VCaP (cell line): ENCODE data around the gene EZR.

Source experiments
- H3K27ac ChIP-seq: fragments of 450-650 bp; 2 replicates; pipeline ENCODE4 v1.5.1; 2017
- CTCF ChIP-seq: fragments of 450-650 bp; conservative IDR thresholded peaks from 2 replicates; pipeline ENCODE4 v1.5.1; 2017; ENCODE audit warnings: mild to moderate bottlenecking, moderate library complexity

EZR gene

DNA sequence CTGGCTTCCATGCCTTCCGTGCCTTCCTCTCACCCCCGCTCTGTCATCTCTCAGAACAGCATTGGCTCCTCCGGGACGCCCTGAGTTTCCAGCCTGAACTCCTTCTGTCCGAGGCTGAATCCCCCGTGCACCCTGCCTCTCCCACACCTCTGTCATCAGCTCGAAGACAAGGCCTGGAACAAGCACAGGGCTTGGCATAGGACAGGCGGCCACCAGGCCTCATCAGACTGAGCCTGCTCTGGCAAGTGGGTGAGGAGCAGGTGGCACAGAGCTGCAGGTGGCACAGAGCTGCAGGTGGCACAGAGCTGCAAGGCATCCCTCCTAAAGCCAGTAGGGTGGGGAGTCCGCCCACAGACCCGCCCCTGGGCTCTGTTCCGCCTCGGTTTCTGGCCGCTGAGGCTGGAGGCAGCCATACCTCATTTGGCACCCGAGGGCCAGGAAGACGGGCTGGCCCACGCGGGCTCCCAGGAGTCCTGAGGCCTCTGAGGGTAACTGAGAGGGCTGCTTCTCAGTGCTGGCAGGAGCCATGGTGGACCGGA lies 60.2 kb downstream of the EZR start:
- TF ChIP-seq CTCF: no peak
- no peak overlapping the region for H3K27ac ChIP-seq

- TF ChIP-seq CTCF: no peak
- no peak overlapping the region for H3K27ac ChIP-seq
Measured at GRCh38 chr6:158758451-158758860, 60.7 kb downstream of the EZR start.

DNA sequence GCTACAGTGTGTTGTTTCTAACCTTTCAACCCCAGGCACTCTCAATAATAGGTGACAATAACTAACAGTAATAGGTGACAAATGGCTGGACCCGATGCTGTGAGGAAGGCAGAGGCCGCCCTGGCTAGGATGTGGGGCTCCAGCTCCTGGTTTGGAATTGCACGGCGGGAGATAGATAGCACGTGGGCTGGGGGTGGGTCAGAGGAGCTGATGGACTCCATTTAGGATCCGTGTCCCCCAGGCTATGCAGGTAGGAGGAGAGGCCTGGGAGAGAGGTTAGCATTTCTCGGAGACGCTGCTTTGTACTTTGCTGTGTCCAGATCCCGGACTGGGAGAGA lies 61.4 kb downstream of the EZR start:
- TF ChIP-seq CTCF: no peak
- no peak overlapping the region for H3K27ac ChIP-seq

GRCh38 chr6:158756977-158757752 lies 62.0 kb downstream of the EZR start:
- TF ChIP-seq CTCF: no peak
- H3K27ac ChIP-seq: no peak overlapping the region

GRCh38 chr6:158756126-158756525 lies 63.0 kb downstream of the EZR start:
- no peak overlapping the region for H3K27ac ChIP-seq
- no peak for TF ChIP-seq CTCF

- H3K27ac ChIP-seq: no peak overlapping the region
- no peak for TF ChIP-seq CTCF
Measured at GRCh38 chr6:158755636-158756035, 63.5 kb downstream of the EZR start.

- H3K27ac ChIP-seq: no peak overlapping the region
- no peak for TF ChIP-seq CTCF
Measured at GRCh38 chr6:158754738-158755137, 64.4 kb downstream of the EZR start.
